HG03139 (cell line): ENCODE results near the gene DOHH.

ENCODE experiments used
- ATAC-seq: cut with Tn5 transposase; IDR thresholded peaks from one replicate; pipeline ENCODE4 v1.9.1; 2021; ENCODE audit not compliant: unreplicated experiment

The DOHH gene

GRCh38 chr19:3500429-3501101 is at the start of gene DOHH:
DOHH (minus strand) TSS chr19:3500674; CDS start chr19:3496814, 3,860 bp downstream.
- ATAC-seq: peak; percentile 75

GRCh38 chr19:3549816-3550215 is 49.3 kb upstream of the DOHH start:
- no peak for ATAC-seq

GRCh38 chr19:3548606-3549005 is 48.1 kb upstream of the DOHH start:
- ATAC-seq: no peak

- no peak for ATAC-seq
These were observed 47.4 kb upstream of the DOHH start for GRCh38 chr19:3547767-3548282.

- ATAC-seq: no peak
These were observed 46.8 kb upstream of the DOHH start for GRCh38 chr19:3547301-3547731.

- no peak for ATAC-seq
These were observed 45.6 kb upstream of the DOHH start for GRCh38 chr19:3546119-3546518.

GRCh38 chr19:3545669-3546034 is 45.2 kb upstream of the DOHH start:
- ATAC-seq: no peak

GRCh38 chr19:3544742-3545668 is 44.5 kb upstream of the DOHH start:
- no peak for ATAC-seq

GRCh38 chr19:3544058-3544376 is 43.5 kb upstream of the DOHH start:
- no peak for ATAC-seq

- ATAC-seq: no peak
These were observed 42.9 kb upstream of the DOHH start for GRCh38 chr19:3543150-3544057.

- no peak for ATAC-seq
These were observed 39.3 kb upstream of the DOHH start for GRCh38 chr19:3539756-3540118.

GRCh38 chr19:3538965-3539755 is 38.7 kb upstream of the DOHH start, which contains the start of gene TEKTIP1:
TEKTIP1 (plus strand) TSS chr19:3539174; CDS start chr19:3539178, 4 bp downstream.
- no peak for ATAC-seq

GRCh38 chr19:3538258-3538929 is 37.9 kb upstream of the DOHH start:
- no peak for ATAC-seq

- ATAC-seq: no peak
These were observed 37.2 kb upstream of the DOHH start for GRCh38 chr19:3537438-3538240.

GRCh38 chr19:3537101-3537437 is 36.6 kb upstream of the DOHH start:
- no peak for ATAC-seq

- ATAC-seq: no peak
These were observed 36.1 kb upstream of the DOHH start for GRCh38 chr19:3536429-3537100.

- no peak for ATAC-seq
These were observed 35.5 kb upstream of the DOHH start for GRCh38 chr19:3535981-3536380.

- ATAC-seq: no peak
These were observed 35.1 kb upstream of the DOHH start for GRCh38 chr19:3535563-3535965.

GRCh38 chr19:3535235-3535535 is 34.7 kb upstream of the DOHH start:
- ATAC-seq: no peak
